GM18861 (cell line): ENCODE data around the gene TMEM187.

Experiments
- ATAC-seq: cut with Tn5 transposase; IDR thresholded peaks from one replicate; pipeline ENCODE4 v1.9.1; 2021; ENCODE audit not compliant: unreplicated experiment

Gene TMEM187

GRCh38 chrX:153934762-153935325 is 37.7 kb upstream of the TMEM187 start, which contains the start of gene NAA10:
TSS of gene NAA10 (minus strand) at chrX:153935037. CDS start at chrX:153934904, 133 bp downstream.
- ATAC-seq = no peak

DNA sequence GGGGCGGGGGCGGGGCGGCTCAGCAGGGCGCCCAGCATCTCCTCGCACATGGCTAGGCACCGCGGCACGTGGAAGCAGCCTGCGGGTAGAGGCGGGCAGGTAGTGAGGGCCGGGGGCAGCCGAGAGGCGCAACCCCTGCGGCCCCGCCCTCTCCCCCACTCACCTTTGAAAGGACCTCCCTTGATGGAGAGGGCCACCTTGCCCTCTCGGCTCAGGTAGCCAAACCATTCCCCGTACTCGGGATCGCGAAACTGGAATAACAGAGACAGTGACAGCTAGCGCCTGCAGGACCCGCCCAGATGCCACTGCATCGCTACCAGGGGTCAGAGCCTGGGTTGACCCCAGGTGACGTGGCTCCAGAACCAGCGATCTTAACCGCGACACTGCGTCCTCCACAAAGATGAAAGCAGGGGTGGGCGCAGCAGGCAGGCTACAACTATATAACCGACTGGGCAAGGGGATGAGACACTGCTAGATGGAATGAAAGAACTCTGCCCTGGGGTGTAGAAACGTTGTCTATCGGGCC is 37.2 kb upstream of the TMEM187 start:
- no peak for ATAC-seq

GRCh38 chrX:153937056-153937455 is 35.5 kb upstream of the TMEM187 start:
- ATAC-seq = no peak

GRCh38 chrX:153938226-153938786 is 34.2 kb upstream of the TMEM187 start:
- no peak for ATAC-seq

DNA sequence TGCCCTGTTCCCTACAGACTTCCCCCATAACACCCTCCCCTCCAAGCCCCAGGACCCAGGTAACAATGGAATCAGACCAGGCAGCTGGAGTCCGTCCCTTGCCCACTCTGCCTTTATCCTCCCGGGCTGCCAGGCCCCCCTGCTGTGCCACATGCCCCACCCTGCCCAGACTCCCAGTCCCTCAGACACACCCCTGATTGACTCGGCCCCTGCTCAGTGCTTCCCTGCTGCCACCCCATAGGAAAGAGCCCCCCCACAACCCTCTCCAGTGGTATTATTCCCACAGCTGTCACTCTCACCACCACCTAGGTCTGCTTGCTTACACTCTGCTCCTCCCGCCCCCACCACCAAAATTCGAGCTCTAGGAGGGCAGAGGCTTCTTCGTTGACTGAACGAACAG is 33.0 kb upstream of the TMEM187 start:
- no peak for ATAC-seq

GRCh38 chrX:153941336-153942252 is 31.0 kb upstream of the TMEM187 start:
- no peak for ATAC-seq

DNA sequence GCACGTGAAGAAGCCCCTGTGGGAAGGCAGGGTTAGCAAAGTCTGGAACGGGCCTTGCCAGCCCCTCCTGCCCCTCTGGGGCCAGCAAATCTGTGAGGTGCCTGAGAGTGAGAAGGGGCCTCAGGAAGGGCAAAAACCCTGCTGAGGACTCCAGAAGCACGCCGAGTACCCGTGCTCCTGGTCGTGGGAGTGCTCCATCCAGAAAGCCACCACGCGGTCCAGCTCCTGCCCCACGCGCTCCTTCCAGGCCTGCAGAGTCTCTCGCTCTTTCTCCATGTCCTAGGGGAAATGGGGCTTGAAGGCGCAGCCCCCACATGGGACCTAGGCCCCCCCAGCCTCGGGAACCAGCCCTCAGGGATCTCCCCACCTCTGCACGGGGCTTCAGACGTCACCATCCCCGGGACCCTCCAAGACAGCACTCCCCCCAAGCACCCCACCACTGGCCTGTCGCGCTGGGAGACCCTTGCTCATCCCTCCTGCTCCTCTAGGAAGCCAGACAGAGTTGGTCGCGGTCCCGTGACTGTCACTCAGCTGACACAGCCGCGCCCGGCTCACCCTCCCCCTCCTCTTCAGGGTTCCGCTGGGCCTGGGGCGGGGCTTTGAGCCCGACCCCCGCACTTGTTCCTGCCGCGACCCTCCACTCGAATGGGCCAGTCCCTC is 28.3 kb upstream of the TMEM187 start, which contains the start of gene RENBP:
RENBP (minus strand) TSS at position 504 of the 660 bp plus-strand sequence; CDS start at position 471, 33 bp downstream.
- ATAC-seq = no peak

DNA sequence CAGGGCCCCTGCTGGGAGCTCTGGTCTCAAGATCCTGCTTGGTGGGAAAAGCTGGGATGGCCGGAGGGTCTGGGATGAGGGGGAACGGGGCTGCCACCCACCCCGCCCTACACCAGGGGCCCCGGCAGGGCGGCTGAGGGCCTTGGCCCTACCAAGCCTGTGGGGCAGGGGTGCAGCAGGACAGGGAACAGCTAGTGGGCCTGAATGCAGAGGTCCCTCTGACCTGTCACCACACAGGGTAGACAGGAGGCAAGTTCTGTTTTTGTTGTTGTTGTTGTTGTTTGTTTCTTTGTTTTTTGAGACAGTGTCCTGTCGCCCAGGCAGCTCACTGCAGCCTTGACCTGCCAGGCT is 27.8 kb upstream of the TMEM187 start:
- no peak for ATAC-seq

- ATAC-seq = no peak
These were observed 26.3 kb upstream of the TMEM187 start for GRCh38 chrX:153945956-153946943.

DNA sequence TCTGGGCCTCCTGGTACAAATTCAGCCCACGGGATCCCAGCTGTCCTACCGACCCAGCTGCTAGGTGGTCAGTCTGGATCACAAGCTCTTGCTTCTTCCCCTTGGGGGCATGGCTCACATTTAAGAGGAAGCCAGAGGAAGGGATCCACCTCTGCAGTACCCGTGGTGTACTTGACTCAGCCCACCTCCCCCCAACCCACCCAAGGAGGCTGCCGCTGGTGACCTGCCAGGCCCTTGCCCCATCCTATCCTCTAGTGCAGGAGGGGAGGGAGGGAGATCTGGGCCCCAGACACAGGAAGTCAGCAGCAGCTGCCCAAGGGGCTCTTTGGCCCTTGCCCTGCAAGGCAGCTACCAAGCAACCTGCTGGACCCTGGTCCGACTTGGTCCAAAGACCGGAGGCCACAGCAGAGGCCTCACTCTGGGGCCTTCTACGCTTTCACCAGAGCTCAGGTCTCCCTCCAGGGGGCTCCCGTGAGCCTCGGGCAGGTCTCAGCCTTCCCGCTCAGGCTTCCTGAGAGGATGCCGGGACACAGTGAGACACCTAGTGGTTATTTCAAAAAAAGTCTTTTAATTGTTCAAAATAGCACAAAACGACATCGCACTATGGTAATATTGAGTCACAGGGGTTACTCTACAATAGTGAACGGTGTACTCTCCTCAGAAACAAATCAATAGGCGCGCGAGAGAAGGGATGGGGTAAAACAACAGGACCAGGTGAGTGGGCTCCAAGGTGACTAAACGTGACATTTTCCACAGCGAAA is 25.4 kb upstream of the TMEM187 start:
- ATAC-seq = peak; percentile 59

- ATAC-seq = no peak
These were observed 24.5 kb upstream of the TMEM187 start for GRCh38 chrX:153948002-153948466.

DNA sequence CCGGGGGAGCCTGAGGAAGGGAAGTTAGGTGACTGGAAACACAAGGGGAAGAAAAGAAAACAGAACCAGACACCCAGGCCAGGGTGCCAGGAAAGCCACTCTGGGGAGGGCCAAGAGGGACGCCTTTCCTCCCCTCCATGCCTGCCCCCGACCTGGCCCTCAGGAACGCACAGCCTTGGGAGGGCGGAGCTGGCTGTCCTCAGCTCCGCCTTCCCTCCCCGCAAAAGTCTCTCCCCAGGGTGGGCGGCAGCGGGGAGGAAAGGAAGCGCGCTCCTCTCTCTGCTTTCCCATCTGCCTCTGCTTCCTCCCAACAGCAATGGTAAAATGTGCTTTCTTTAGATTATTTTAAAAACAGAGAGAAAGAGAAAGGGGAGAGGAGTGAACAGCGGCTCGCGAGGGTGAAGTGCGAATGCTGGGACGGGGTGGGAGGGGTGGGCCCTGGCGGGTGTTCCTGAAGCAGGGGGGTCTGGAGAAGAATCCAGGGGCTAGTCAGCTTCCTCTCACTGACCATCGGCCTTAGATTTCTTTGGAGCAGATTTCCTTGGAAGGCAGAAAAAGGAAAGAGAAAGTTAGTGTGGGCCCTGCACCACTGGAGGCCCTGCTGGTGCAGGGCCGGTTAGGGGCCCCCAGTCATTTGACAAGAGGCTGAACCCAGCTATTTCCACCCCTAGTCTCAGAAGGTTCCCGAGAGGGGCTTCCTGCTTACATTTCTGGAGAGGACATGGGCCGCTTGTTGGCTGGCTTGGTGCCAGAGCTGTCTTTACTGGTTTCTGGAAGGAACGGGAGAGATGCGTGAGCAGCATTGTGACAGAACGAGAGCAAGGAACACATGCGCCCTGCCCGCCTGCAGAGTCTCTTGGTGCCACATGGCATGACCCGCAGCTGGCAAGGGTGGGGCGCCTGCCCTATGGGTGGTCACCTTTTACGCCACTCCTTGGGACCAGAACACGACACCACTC is 23.4 kb upstream of the TMEM187 start:
- ATAC-seq = no peak

DNA sequence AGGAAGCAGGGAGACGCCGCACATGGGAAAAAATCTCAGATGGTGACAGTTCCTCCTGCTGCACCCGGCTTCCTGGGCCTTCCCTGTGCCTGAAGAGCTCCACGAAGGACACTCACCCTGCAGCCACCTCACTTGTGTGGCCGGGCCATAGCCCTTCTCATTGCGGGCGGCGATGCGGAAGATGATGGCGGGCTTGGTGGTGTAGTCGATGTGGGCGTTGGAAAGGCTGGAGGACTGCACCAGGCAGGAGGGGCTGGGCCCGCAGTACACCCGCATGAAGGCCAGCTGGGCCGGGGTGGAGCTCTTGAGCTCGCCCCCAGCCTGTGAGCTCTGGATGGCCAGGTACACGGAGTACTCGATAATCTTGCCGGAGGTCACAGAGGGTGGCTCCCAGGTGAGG is 22.4 kb upstream of the TMEM187 start:
- ATAC-seq = no peak

GRCh38 chrX:153951683-153952372 is 20.7 kb upstream of the TMEM187 start:
- no peak for ATAC-seq

DNA sequence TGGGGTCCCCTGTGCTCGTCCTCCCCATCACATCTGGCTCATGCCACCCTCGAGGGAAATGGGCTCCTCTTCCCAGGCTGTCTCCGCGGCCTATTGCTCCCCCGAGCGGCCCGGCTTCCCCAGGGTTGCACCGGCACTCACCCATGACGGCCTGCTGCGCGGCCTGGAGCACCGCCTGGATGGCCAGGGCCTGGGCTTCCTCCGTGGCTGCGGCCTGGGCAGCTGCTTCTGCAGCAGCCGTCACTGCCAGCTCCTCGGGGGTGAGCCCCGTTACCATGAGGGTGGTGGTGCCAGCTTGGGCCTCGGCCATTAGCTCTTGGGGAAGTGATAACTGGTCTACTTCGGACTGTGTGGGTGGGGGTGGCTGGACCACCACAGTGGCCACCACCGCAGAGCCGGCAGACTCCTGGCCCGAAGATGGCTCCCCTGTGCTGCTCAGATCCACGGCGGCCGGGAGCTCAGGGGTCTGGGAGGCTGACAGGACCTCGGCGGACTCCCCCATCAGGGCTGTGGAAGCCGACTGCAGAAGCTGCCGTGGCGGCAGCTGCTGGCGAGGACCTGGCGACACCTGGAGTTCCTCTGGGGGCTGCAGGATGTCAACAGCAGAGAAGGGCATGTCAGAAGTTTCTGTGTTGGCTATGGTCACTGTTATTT is 20.1 kb upstream of the TMEM187 start:
- no peak for ATAC-seq

GRCh38 chrX:153953342-153953830 is 19.2 kb upstream of the TMEM187 start:
- ATAC-seq = no peak
